HG03196 (cell line): ENCODE data around the gene TRABD2B.

Source experiments
- ATAC-seq: cut with Tn5 transposase; IDR thresholded peaks from one replicate; pipeline ENCODE4 v1.9.1; 2021; ENCODE audit not compliant: unreplicated experiment

The TRABD2B gene

GRCh38 chr1:47993881-47994625, 3.1 kb downstream of the TRABD2B start:
- no peak for ATAC-seq

DNA sequence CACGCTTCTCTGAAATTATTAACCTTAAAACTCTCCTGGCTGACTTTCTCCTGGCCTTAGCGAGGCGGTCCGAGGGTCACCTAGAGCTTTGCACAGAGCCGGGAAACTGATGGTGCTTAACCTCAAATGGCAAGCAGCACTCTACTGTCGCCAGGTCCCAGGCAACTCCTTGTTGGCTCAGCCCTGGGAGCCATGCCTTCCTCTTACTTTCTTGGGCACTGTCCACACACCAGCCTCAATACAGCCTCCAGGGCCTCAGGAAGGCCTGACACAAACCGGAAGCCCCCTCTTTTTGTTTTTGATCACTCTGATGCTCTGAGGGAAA, 3.8 kb downstream of the TRABD2B start:
- no peak for ATAC-seq

GRCh38 chr1:47992720-47993415, 4.3 kb downstream of the TRABD2B start:
- no peak for ATAC-seq

DNA sequence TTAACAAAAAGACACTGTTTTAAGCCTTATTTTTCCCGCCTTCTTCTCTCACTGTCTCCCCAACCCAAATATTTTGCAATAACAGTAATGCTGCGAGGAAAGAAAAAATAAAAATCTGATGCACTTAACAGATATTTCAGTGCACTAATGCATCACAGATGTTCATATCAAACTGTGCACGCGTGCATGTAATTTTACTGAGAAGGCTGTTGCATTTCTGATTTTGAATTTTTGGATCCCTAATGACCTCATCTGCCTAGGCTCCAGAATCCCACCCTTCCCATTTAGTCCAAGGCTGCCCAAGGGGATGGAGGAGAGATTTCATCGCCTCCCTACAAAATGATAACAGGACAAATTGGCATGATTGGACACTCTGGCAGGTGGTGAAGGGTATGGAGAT, 5.5 kb downstream of the TRABD2B start:
- ATAC-seq: no peak

GRCh38 chr1:47991187-47991586, 6.0 kb downstream of the TRABD2B start:
- ATAC-seq: no peak

DNA sequence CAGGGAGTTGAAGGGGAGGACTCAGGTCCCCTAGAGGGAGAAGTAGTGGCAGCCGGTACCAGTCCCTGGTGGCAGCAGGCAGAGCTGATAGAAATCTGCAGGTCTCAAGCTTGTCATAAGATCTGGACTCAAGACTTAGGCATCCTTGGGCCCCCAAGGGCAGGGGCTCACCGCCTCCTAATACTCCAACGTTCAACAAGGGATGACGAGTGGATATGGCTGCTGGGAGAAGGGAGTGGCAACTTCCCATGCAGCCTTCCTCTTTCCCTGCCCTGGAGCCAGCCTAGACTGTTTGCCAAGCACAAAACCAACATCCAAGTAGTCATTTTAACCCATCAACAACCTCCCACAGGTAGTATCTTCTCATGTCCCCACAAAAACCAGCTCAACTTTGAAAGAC, 6.9 kb downstream of the TRABD2B start:
- ATAC-seq: no peak

DNA sequence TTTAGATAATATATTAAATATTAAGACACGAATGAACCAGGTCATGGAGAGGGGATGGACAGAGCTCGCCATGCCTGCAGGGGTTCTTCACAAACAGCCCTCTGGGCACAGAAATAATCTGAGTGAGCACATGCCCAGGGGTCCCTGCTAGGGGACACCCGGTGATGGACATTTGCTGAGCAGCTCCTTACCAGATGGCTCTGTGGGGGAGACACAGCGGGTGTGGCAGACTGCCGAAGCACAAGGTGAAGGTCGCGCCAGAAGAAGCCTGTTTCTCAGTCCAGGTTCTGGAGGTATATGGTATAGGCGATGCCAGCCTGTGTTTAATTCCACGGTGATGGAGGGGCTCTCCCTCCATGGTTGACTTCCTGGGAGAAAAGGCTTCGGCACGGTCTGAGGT, 9.6 kb downstream of the TRABD2B start:
- no peak for ATAC-seq

DNA sequence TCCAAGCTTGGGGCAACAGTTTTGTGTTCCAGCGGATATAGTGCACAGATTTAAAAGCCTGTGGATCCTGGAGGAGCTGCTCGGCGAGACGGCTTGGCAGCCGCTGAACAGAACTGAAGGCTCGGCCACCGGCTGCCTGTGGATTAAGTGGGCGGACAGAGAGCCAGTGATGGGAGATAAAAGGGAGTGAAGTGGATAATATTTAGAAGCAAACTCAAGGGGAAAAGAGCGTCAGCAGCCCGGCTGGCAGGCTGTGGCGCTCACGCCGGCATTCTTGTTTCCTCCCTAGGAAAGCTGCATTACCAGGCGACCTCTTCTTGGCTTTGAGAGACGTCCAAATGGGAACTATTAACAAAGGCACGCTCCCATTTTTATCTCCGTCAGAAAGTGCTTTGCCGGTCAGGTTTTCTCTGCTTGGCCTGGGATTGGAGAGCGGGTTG, 10.4 kb downstream of the TRABD2B start:
- no peak for ATAC-seq

DNA sequence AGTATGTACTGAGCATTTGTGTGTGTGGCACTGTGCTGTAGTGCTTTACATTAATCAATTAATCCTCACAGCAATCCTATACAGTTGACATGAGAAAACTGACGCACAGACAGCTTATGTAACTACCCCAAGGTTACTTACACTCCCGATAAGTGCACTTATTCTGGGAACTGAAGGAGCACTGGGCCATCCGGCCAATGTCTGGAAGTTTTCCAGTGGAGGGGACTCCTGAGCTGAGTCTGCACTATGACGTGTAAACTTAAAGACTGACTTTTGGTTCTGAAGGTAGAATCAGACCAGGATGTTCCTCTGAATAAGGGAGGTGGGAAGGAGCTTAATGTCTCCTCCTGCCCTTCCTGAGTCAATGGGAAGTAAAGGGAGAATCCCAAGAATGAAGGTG, 12.2 kb downstream of the TRABD2B start:
- ATAC-seq: no peak

DNA sequence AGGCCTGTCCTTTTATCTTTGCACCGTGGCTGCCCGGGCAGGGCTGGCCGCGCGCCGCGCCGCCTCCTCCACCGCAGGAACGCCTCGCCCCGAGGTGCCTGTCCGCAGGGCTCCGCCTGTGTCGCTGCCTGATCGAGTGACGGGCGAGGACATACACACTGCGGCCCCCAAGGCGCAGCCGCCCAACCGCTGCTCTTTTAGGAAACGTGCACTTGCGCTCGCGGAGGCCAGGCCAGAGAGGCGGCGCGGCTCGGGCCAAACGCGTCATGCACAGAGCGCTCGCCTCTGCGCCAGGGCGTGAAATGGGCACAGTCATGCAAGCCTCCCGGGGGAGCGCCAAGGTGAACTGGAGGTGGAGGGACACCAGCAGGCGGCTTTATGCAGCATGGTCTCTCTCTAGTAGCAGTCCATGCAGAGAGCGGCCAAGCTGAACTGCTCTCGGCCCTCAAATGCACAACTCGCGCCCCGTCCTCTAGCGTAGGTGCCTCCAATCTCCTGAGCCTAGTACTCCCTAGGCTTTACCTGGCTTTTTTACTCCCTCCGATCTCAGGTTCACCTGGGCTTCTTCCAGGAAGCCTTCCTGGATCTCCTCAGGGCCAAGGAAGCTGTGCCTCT, 12.9 kb downstream of the TRABD2B start:
- no peak for ATAC-seq

DNA sequence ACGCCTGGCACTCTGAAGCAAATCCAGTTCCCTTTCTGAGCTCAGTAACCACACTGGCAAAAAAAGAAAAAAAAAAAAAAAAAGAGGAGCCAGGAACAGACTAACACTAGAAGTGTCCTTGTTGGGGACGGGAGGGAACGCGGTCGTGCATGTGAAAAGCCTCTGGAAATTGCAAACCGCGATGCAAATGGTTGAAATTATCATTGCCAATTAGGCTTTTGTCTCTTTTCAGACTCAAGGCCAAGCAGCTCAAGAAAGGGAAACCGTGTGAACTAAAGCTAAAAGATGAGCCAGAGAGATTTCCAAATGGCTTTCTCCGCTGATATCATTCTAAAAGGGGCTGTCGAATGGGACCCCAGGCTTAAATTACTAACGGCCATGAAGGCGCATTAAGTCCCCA, 13.5 kb downstream of the TRABD2B start:
- ATAC-seq: no peak

- no peak for ATAC-seq
These were observed 15.4 kb downstream of the TRABD2B start for GRCh38 chr1:47981667-47982350.

DNA sequence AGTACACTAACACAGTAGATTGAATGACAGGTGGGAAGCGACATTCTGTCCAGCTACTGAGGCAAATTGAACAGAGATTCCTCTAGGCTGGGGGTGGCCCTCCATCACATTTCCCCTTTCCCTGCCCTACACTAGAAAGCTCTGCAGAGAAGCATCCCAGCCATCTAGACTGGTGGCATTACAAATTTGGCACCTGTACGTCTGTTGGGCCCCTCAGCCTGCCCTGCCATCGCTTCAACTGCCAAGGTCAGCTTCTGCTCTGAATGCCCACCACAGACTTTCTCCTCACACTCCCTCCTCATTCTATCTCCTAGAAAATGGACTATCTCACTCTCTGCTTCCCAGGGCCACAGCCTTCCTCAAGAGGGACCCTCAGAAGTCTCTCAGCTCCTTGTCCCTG, 16.7 kb downstream of the TRABD2B start:
- no peak for ATAC-seq

GRCh38 chr1:47979724-47980123, 17.5 kb downstream of the TRABD2B start:
- no peak for ATAC-seq

DNA sequence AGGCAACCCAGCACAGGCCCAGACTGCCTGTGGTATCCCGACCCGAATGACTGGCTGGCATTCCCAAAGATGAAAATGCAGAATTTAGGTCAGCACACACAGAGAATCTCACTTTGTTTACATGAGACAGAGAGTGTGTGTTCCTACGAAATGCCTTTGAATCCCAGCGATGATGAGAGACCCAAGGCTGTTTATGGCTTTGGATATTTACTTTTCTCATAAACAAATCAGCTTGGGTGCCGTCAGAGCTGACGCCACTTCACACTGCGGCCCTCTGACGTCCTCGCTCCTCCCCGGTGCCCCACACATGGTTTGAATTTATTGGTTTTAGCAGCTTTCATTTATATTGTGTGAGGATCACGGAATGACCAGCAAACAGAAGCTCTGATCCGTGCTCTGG, 18.7 kb downstream of the TRABD2B start:
- ATAC-seq: no peak

GRCh38 chr1:47976728-47977127, 20.5 kb downstream of the TRABD2B start:
- ATAC-seq: no peak

DNA sequence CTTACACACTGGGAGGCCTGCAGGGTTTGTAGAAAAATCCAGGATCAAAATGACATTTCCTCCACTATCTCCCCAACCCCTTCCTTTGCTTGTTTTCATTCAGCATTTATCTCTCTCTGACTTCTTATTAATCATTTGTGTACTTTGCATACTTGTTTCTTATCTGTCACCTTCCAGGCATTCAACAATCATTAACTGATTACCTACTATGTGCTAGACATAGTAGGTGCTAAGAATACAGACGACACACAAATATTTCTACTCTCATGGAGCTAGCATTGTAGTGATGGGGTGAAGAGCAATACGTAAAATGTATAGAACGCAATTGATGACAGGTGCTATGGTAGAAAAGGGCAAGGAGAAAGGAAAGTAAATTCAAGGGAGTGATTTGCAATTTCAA, 20.9 kb downstream of the TRABD2B start:
- no peak for ATAC-seq

DNA sequence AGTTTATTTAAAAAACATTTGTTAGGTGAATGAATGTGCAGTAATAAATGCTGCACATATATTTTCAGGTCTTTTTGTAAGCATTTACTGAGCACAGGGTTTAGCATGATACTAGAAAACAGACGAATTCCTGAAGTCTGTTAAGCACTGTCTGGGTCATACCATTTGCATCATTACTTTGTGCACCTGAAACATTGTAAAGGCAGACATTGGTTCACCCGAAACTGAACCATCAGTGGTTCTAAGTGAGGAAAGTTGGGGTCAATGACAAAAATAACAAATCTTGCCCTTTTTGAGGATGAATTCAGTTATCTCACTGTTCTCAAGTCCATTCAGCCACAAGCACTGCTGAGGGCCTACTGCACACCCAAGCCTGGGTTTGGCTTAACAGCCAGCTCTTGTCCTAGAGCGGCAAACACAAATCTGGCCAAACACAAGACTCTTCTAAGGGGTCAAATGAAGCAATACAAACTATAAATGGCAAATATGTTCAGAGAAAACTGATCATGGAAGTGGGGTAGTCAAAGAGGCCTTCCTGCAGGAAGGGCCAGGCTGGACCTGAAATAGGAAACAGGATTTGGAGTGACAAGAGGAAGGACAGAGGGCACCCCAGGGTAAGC, 21.8 kb downstream of the TRABD2B start:
- no peak for ATAC-seq

- no peak for ATAC-seq
These were observed 24.2 kb downstream of the TRABD2B start for GRCh38 chr1:47972864-47973432.

- no peak for ATAC-seq
These were observed 25.6 kb downstream of the TRABD2B start for GRCh38 chr1:47971385-47972160.
